ENCODE data around the gene CYP17A1. TPM values are rescaled to one million over a fixed set of nuclear protein-coding genes. Genes with fewer than 3 reads are reported as not detected.
"Not testable (repeated sequence)": the region's sequence is repeated elsewhere in the genome, so short reads cannot be mapped to it uniquely, and the experiment has no call there.

Gene CYP17A1
- polyA plus RNA-seq (ENCODE audit: insufficient read length in 4 of 4) = 1 to 10 TPM in 2 of 4 donors, under 1 TPM in 2; 0.39 to 2.5 (median 0.89) TPM

DNA sequence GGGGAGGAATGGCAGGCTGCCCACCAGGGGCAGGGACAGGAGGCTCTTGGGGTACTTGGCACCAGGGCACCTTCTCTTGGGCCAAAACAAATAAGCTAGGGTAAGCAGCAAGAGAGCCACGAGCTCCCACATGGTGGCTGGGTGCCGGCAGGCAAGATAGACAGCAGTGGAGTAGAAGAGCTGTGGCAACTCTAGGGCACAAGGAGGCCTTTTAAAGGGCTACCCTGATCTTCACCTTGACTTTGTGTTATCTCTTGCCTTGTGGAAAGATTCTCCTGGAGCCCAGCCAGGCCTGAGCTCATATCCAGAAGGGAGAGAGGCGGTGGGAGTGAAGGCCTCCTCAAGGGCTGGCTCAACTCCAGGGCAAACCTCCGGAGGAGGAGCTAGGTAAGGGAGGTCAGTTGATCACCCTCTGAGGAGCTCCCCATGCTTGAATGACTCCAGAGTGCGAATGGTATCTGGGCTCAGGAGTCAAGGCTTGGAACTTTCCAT is at the start of gene CYP17A1:
Gene CYP17A1 (minus strand): TSS at position 184 of the 492 bp plus-strand sequence. CDS start 52 bp downstream, at position 132.
- DNase-seq (ENCODE audit: low read depth in 4 of 4, low spot score in 2 of 4) = no peak

- no peak for DNase-seq (ENCODE audit: low read depth in 4 of 4, low spot score in 2 of 4)
Measured at GRCh38 chr10:102880256-102880655, 43.0 kb upstream of the CYP17A1 start.

DNA sequence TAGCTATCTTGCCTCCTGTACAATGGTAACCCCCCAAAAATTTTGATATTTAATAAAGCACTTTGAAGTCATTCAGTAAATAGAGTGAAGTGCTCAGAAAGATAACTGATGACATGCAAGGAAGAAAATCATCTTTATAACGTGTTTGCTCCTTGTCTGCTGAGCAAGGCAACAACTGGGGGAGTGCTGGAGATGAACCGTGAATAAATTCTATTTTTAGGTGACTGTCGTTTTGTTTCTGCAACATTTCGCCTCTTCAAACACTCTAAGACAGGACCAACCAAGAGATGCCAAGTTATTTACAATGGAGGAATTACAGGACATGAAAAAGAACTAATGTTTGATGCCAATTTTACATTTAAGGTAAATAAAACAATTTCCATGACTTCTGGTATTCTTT is 41.4 kb upstream of the CYP17A1 start:
- DNase-seq (ENCODE audit: low read depth in 4 of 4, low spot score in 2 of 4) = no peak

DNA sequence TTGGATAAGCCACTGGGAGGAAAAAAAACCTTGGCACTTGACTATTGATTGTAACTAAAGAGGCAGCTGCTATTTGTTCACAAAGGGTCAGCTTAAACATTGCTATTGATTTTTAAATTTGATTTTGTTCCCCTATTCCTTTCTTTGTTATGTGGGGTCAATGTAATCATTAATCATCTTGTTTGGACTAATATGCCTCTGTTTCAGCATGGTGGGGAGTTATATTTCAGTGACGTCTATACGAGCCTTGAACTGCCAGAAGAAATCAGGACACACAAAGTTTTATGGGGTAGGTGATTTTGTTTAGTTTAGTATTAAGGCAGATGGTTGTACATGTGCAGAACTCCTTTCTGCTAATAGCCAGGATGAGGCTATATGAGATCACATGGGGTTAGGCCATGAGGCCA is 39.5 kb upstream of the CYP17A1 start:
- DNase-seq (ENCODE audit: low read depth in 4 of 4, low spot score in 2 of 4) = no peak

- no peak for DNase-seq (ENCODE audit: low read depth in 4 of 4, low spot score in 2 of 4)
Measured at GRCh38 chr10:102872163-102872562, 35.0 kb upstream of the CYP17A1 start.

DNA sequence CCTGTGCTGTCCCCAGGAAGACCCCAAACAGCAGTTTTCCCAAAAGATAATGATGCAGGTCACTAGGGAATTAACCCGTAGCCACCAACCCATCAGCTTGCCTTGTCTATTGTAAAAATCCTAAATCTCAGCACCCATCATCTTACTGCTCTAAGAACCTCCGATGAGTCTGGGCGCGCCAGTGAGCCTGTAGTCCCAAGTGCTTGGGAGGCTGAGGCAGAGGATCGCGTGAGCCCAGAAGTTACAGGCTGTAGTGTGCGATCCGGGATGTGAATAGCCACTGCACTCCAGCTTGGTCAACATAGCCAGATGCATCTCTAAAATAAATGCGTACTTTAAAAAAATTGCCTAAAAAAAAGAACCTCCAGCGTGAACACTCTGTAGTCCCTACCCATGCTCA is 33.0 kb upstream of the CYP17A1 start:
- DNase-seq (ENCODE audit: low read depth in 4 of 4, low spot score in 2 of 4) = no peak

DNA sequence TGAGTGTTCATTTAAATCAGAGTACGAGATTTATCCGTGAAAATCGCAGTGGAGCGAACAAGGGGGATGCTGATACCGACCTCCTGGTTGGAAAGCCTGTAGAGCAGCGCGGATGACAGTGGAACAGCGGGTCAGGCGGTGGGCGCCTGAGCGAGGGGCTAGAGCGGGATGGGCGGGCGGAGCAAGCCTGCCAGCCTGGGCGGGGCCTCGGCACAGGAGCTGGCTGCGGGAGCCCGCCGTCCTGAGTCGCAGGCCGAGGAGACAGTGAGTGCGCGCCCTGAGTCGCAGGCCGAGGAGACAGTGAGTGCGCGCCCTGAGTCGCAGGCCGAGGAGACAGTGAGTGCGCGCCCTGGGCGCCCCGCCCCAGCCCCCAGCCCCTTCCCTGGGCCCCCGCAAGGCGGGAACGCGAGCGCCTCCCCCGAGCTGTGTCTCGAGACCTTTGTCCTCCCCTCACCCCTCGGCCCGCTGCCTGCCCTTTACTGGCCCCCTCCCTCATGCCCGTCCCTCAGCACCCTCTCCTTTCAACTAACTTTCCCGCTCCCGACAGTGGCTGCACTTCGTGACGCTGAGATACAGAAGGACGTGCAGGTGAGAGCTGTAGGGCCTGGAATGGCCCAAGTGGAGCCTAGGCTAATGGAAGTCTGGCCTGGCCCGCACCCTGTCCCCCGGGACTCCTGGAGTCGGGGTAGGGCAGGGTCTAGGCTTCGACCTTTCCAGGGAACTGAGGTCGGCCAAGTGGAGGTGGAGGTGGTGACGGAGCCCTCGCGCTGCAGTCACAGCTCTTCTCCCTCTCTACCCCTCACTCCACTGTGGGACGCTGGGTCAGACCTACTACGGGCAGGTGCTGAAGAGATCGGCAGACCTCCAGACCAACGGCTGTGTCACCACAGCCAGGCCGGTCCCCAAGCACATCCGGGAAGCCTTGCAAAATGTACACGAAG is 32.3 kb upstream of the CYP17A1 start, which contains the start of gene AS3MT:
Gene AS3MT (plus strand): TSS at position 213 of the 941 bp plus-strand sequence. CDS start 123 bp downstream, at position 336.
- peak in 3 of 4 donors; percentile 18 to 42 (median 36) for DNase-seq (ENCODE audit: low read depth in 4 of 4, low spot score in 2 of 4)

DNA sequence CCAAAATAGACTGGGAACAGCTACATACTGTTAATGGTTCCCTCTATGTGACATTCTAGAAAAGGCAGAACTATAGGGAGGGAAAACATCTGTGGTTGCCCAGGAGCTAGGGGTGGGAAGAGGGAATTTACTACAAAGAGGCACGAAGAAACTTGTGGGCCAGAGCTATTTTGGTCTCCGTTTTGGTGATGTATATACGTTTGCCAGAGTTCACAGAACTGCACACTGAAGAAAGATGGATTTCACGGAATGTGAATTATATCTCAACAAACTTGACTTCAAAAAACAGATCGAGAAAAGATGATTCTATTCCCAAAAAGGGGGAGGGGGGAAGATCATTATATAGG is 31.7 kb upstream of the CYP17A1 start:
- DNase-seq (ENCODE audit: low read depth in 4 of 4, low spot score in 2 of 4) = peak in 1 of 4 donors; percentile 34

DNA sequence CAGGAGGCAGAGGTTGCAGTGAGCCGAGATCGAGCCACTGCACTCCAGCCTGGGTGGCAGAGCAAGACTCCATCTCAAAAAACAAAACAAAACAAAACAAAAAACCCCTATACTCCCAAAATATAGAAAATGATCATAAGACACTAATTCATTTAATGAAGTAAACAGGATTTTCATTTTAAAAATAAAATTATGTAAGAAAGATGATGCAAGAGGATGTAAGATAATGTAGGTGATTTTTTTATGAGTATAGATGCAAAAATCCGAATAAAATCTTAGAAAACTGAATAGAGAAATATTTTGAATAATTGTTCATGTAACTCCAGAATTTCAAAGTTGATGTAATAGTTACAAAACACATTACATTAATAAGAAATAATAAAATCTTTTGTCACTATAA is 28.4 kb upstream of the CYP17A1 start:
- no peak for DNase-seq (ENCODE audit: low read depth in 4 of 4, low spot score in 2 of 4)

DNA sequence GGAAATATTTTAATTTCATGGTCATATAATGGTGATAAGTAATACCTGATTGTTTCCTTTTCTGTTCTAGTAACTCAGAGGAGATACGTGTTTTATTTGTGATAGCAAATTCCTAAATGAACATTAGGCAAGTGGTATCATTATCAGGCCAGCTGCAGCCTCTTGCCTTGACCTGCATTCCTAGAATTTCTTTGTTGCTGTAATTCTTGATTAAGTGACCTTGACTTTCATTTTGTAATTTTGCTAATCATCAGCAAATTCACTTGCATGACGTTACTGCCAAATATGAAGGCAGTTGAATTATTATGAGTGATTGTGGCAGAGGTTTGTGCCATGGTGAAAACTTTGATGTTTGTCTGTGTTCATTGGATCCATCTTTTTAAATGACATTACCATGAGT is 26.4 kb upstream of the CYP17A1 start:
- DNase-seq (ENCODE audit: low read depth in 4 of 4, low spot score in 2 of 4) = no peak

DNA sequence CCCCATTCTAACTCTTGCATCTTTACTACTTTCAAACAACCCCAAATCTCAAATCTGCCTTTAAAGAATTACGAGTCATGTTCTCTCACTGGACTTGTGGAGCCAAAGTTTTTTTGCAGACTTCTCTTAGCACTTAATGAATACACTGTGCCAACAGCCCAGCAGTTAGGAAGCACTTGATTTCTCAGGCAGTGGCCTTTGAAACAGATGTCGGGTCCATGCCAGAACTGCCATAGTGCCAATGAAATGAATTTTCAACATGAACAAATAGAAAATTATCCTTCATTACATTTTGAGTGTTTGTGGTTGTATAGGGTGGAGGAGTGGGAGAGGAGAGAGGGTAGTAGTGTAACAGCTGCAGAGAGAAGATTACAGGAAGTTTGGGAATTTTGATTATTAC is 22.7 kb upstream of the CYP17A1 start:
- no peak for DNase-seq (ENCODE audit: low read depth in 4 of 4, low spot score in 2 of 4)

GRCh38 chr10:102856758-102857424 is 19.7 kb upstream of the CYP17A1 start:
- no peak for DNase-seq (ENCODE audit: low read depth in 4 of 4, low spot score in 2 of 4)

- DNase-seq (ENCODE audit: low read depth in 4 of 4, low spot score in 2 of 4) = not testable (repeated sequence)
Measured at GRCh38 chr10:102855731-102856436, 18.7 kb upstream of the CYP17A1 start.

DNA sequence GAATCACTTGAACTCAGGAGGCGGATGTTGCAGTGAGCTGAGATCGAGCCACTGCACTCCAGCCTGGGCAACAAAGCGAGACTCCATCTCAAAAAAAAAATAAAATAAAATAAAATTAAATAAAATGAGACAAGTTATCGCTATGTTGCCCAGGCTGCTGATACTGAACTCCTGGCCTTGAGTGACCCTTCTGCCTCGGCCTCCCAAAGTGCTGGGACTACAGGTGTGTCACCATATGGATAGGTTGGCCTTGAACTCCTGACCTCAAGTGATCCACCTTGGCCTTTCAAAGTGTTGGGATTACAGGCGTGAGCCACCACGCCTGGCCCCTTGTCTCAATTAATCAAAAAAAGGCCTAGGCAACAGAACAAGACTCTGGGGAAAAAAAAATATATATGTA is 16.0 kb upstream of the CYP17A1 start:
- DNase-seq (ENCODE audit: low read depth in 4 of 4, low spot score in 2 of 4) = not testable (repeated sequence)

DNA sequence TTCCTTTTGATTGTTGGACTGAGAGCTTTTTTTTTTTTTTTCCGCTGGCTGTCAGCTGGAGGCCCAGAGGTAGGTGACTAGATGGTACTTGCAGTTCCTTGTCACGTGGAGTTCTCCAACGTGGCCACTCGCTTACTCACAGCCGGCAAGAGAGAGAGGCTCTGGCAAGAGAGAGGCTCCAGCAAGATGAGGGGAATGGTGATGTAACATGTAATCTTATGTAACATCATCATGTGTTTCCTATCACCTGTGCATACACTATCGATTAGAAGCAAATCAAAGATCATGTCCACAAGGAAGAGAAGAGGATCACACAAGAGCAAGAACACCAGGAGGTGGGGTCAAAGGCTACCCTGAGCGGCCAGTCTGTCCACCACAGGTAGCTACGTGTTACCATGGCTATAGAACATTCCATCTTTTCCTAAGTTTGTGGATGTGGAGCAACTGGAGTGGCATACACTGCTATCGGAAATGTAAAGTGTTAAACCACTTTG is 12.9 kb upstream of the CYP17A1 start:
- DNase-seq (ENCODE audit: low read depth in 4 of 4, low spot score in 2 of 4) = no peak

DNA sequence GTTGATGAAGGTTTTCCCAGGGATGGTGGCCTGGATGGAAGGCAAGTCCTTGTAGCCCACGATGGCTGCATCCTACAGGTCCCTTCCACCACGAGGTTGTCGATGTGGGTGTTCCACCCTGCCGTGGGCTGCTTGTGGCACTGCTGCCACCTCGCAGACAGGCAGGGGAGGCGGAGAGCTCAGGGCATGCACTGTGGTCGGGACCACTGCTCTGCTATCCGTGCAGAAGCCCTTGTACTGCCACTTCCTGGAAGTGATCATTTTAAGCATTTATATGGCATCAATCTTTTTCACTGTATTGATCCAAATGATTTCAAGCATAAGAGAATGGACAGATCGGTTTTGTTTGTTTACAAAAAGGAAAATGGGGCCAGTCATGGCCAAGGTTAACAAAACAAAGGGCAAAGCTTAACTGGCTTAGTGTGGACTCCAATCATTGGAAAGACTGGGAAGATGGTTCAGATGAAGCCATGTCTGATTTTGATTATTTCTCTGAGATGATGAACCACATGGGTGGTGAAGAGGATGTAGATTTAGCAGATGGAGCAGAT is 8.2 kb upstream of the CYP17A1 start:
- no peak for DNase-seq (ENCODE audit: low read depth in 4 of 4, low spot score in 2 of 4)

DNA sequence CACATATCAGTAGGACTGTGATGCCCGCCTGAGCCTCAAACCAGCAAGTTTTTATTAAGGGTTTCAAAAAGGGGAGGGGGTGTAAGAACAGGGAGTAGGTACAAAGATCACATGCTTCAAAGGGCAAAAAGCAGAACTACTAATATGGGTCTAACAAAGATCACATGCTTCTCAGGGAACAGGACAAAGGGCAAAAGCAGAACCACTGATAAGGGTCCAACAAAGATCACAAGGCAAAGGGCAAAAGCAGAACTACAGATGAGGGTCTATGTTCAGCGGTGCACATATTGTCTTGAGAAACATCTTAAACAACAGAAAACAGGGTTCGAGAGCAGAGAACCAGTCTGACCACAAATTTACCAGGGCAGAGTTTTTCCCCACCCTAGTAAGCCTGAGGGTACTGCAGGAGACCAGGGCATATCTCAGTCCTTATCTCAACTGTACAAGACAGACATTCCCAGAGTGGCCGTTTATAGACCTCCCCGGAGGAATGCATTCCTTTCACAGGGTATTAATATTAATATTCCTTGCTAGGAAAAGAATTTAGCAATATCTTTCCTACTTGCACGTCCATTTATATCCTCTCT is 7.1 kb upstream of the CYP17A1 start:
- DNase-seq (ENCODE audit: low read depth in 4 of 4, low spot score in 2 of 4) = not testable (repeated sequence)

DNA sequence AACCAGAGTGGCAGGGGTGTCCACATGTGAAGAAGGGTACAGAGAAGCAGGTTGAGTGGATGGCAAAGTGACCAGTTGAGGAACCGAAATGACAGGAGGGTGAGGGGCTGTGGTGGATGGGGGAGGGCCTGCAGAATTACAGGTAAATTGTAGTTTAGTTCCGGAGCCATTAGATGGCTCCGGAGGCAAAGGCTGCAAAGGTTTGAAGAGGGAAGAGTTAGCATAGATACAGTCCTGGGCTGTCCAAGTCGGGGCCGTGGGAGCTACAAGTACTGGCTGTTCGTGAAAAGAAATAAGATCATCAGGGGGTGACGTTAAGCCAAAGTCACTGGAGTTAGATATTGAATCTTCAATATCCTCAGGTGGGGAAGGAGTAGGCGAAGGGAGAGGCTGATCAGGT is 5.9 kb upstream of the CYP17A1 start:
- DNase-seq (ENCODE audit: low read depth in 4 of 4, low spot score in 2 of 4) = not testable (repeated sequence)

GRCh38 chr10:102841827-102842345 is 4.7 kb upstream of the CYP17A1 start:
- no peak for DNase-seq (ENCODE audit: low read depth in 4 of 4, low spot score in 2 of 4)
